Neural progenitor cell (in vitro differentiated cells): ENCODE measurements around the gene METTL23. TPM values are rescaled to one million over a fixed set of nuclear protein-coding genes. Genes with fewer than 3 reads are reported as not detected.

Experiments
- DNase-seq: peaks from one replicate; pipeline ENCODE4 v3.0.0-alpha.2; 2016; ENCODE audit warnings: low spot score
- H2AFZ ChIP-seq: fragments of 200-600 bp; sonication (generic); replicated peaks from 2 replicates; pipeline ENCODE4 v1.6.1; 2016; ENCODE audit warnings: antibody characterized with exemption
- H3F3A ChIP-seq: fragments of 200-600 bp; sonication (generic); 2 replicates; pipeline ENCODE4 v1.6.1; 2016; ENCODE audit warnings: antibody characterized with exemption, low read depth
- H3K27ac ChIP-seq: fragments of 200-600 bp; sonication (generic); 2 replicates; pipeline ENCODE4 v1.5.1; 2016; ENCODE audit warnings: mild to moderate bottlenecking
- H3K27me3 ChIP-seq: fragments of 200-600 bp; sonication (generic); 2 replicates; pipeline ENCODE4 v1.6.1; 2016; ENCODE audit warnings: mild to moderate bottlenecking, moderate library complexity
- H3K36me3 ChIP-seq: fragments of 200-600 bp; sonication (generic); 2 replicates; pipeline ENCODE4 v1.5.1; 2016
- H3K4me1 ChIP-seq: fragments of 200-600 bp; sonication (generic); 2 replicates; pipeline ENCODE4 v1.6.1; 2016; ENCODE audit warnings: mixed run types
- H3K4me2 ChIP-seq: fragments of 200-600 bp; sonication (generic); 2 replicates; pipeline ENCODE4 v1.6.1; 2016
- H3K4me3 ChIP-seq: fragments of 200-600 bp; sonication (generic); 2 replicates; pipeline ENCODE4 v1.5.1; 2016
- H3K79me2 ChIP-seq: fragments of 200-600 bp; sonication (generic); 2 replicates; pipeline ENCODE4 v1.6.1; 2016; ENCODE audit warnings: low read depth
- H3K9ac ChIP-seq: fragments of 200-600 bp; sonication (generic); 2 replicates; pipeline ENCODE4 v1.6.1; 2016
- H3K9me3 ChIP-seq: fragments of 200-600 bp; sonication (generic); 2 replicates; pipeline ENCODE4 v1.5.1; 2016; ENCODE audit warnings: low read depth
- H4K20me1 ChIP-seq: fragments of 200-600 bp; sonication (generic); 2 replicates; pipeline ENCODE4 v1.6.1; 2016; ENCODE audit warnings: low read depth
- H3K27ac Mint-ChIP-seq: 3 replicates; pipeline ENCODE4 v1.8.0; 2021; ENCODE audit warnings: mixed read lengths
- H3K27me3 Mint-ChIP-seq: 2 replicates; pipeline ENCODE4 v1.8.0; 2022; ENCODE audit warnings: low read depth, mild to moderate bottlenecking, inconsistent platforms, moderate library complexity, mixed read lengths; ENCODE audit not compliant: insufficient read depth
- H3K36me3 Mint-ChIP-seq: 3 replicates; pipeline ENCODE4 v1.8.0; 2021; ENCODE audit warnings: mixed read lengths
- H3K4me1 Mint-ChIP-seq: 3 replicates; pipeline ENCODE4 v1.8.0; 2021; ENCODE audit warnings: mixed read lengths
- H3K4me3 Mint-ChIP-seq: 3 replicates; pipeline ENCODE4 v1.8.0; 2021; ENCODE audit warnings: mild to moderate bottlenecking, moderate library complexity, mixed read lengths
- H3K9me3 Mint-ChIP-seq: 3 replicates; pipeline ENCODE4 v1.8.0; 2020; ENCODE audit warnings: mixed read lengths
- CTCF ChIP-seq: fragments of 200-600 bp; sonication (generic); IDR thresholded peaks from 2 replicates; pipeline ENCODE4 v1.5.1; 2017; ENCODE audit warnings: antibody characterized with exemption, mild to moderate bottlenecking
- EZH2 ChIP-seq: fragments of 200-600 bp; sonication (generic); IDR thresholded peaks from 2 replicates; pipeline ENCODE4 v1.6.1; 2017; ENCODE audit warnings: antibody characterized with exemption, mild to moderate bottlenecking, moderate library complexity
- EZH2phosphoT487 ChIP-seq: fragments of 200-600 bp; sonication (generic); IDR thresholded peaks from 2 replicates; pipeline ENCODE4 v1.6.1; 2017; ENCODE audit warnings: antibody characterized with exemption
- total RNA-seq: library from RNA; depleted of rRNA; stranded (reverse); fragments of >200 nt; gene quantifications from 2 replicates; pipeline ENCODE4 v1.2.3, GENCODE V29; 2015; ENCODE audit warnings: low replicate concordance

The METTL23 gene
- total RNA-seq, 1 donor from 2014 or later, result 38.1 TPM

- Histone ChIP-seq H3K4me1 (peaks cover 12% of the 10 kb centered on the region), H3K4me2 (no peak overlapping the region), H3K9me3 (no peaks in the 10 kb centered on the region), H3K36me3 (no peaks in the 10 kb centered on the region), H4K20me1 (no peaks in the 10 kb centered on the region), H3K27me3 (no peaks in the 10 kb centered on the region), H3F3A (no peaks in the 10 kb centered on the region), H3K79me2 (no peaks in the 10 kb centered on the region), H2AFZ (no peak overlapping the region), H3K4me3 (no peak overlapping the region), H3K9ac (no peak overlapping the region), H3K27ac (no peak overlapping the region)
- H3K27ac Mint-ChIP-seq, result no peak overlapping the region
- H3K9me3 Mint-ChIP-seq, result no peaks in the 10 kb centered on the region
- H3K27me3 Mint-ChIP-seq, result peaks cover 4% of the 10 kb centered on the region
- H3K36me3 Mint-ChIP-seq, result no peaks in the 10 kb centered on the region
- peaks cover 17% of the 10 kb centered on the region for H3K4me1 Mint-ChIP-seq
- TF ChIP-seq EZH2, result no peak
- no peak for DNase-seq
- no peak overlapping the region for H3K4me3 Mint-ChIP-seq
Observed at GRCh38 chr17:76679239-76679638, 47.4 kb upstream of the METTL23 start.

GRCh38 chr17:76681222-76682137, 45.2 kb upstream of the METTL23 start:
- Histone ChIP-seq H3K36me3 (no peaks in the 10 kb centered on the region), H3K4me1 (peaks cover 13% of the 10 kb centered on the region), H3K9ac (no peak overlapping the region), H3F3A (peaks cover 3% of the 10 kb centered on the region), H3K4me2 (no peak overlapping the region), H3K27me3 (no peaks in the 10 kb centered on the region), H3K9me3 (no peaks in the 10 kb centered on the region), H3K4me3 (no peak overlapping the region), H3K27ac (no peak overlapping the region), H3K79me2 (no peaks in the 10 kb centered on the region), H2AFZ (no peak overlapping the region), H4K20me1 (no peaks in the 10 kb centered on the region)
- TF ChIP-seq CTCF (peak; percentile 83), EZH2 (no peak)
- Mint-ChIP-seq H3K36me3 (no peaks in the 10 kb centered on the region), H3K4me3 (peak overlapping the region; percentile 16), H3K27ac (no peak overlapping the region), H3K9me3 (no peaks in the 10 kb centered on the region), H3K4me1 (peaks cover 28% of the 10 kb centered on the region), H3K27me3 (peaks cover 4% of the 10 kb centered on the region)
- DNase-seq, result peak; percentile 87

GRCh38 chr17:76682296-76682695, 44.3 kb upstream of the METTL23 start:
- Mint-ChIP-seq H3K36me3 (no peaks in the 10 kb centered on the region), H3K4me3 (no peak overlapping the region), H3K27me3 (peaks cover 4% of the 10 kb centered on the region), H3K4me1 (peaks cover 34% of the 10 kb centered on the region), H3K9me3 (no peaks in the 10 kb centered on the region), H3K27ac (no peak overlapping the region)
- H3K27ac ChIP-seq, result no peak overlapping the region
- no peak overlapping the region for H3K9ac ChIP-seq
- H3K36me3 ChIP-seq, result no peaks in the 10 kb centered on the region
- H3K4me2 ChIP-seq, result no peak overlapping the region
- H3K27me3 ChIP-seq, result no peaks in the 10 kb centered on the region
- H3K9me3 ChIP-seq, result no peaks in the 10 kb centered on the region
- H3K79me2 ChIP-seq, result no peaks in the 10 kb centered on the region
- no peak for DNase-seq
- H3K4me1 ChIP-seq, result peaks cover 17% of the 10 kb centered on the region
- no peaks in the 10 kb centered on the region for H4K20me1 ChIP-seq
- TF ChIP-seq EZH2, result no peak
- no peak for TF ChIP-seq CTCF
- no peak for TF ChIP-seq EZH2phosphoT487
- no peak overlapping the region for H3K4me3 ChIP-seq
- H3F3A ChIP-seq, result peaks cover 3% of the 10 kb centered on the region
- no peak overlapping the region for H2AFZ ChIP-seq
